ENCODE data around the gene PARVG.

The PARVG gene

GRCh38 chr22:44256085-44256484 is 75.4 kb downstream of the PARVG start:
- H3K27ac ChIP-seq: no peak overlapping the region
- no peak overlapping the region for H3K4me3 ChIP-seq

GRCh38 chr22:44256556-44257485 is 76.1 kb downstream of the PARVG start:
- Histone ChIP-seq H3K27ac (no peak overlapping the region), H3K4me3 (no peak overlapping the region)

Measured in skin epidermis (tissue), 12 donors.